Effector memory CD4-positive, alpha-beta T cell (primary cell): ENCODE results near the gene DAO.
"Not testable (repeated sequence)": the region's sequence is repeated elsewhere in the genome, so short reads cannot be mapped to it uniquely, and the experiment has no call there.

Experiments used
- DNase-seq, 3 donors: peaks; one replicate each; pipeline ENCODE4 v3.0.0-alpha.2; 2020
- H3K27ac ChIP-seq: 2 replicates; pipeline ENCODE4 v1.7.0; 2013; ENCODE audit warnings: mild to moderate bottlenecking, low read length, moderate library complexity; ENCODE audit not compliant: insufficient read depth, poor library complexity, severe bottlenecking
- H3K27me3 ChIP-seq: replicated peaks from 2 replicates; pipeline ENCODE4 v1.7.0; 2013; ENCODE audit warnings: mild to moderate bottlenecking, low read length; ENCODE audit not compliant: insufficient read depth, control insufficient read depth, poor library complexity, severe bottlenecking
- H3K36me3 ChIP-seq: 2 replicates; pipeline ENCODE4 v1.7.0; 2013; ENCODE audit warnings: mild to moderate bottlenecking, low read length, moderate library complexity; ENCODE audit not compliant: control insufficient read depth, insufficient read depth
- H3K4me1 ChIP-seq: 2 replicates; pipeline ENCODE4 v1.7.0; 2013; ENCODE audit warnings: low read length, mild to moderate bottlenecking; ENCODE audit not compliant: control insufficient read depth, insufficient read depth, poor library complexity, severe bottlenecking
- H3K4me3 ChIP-seq: 2 replicates; pipeline ENCODE4 v1.7.0; 2013; ENCODE audit warnings: low read length, low read depth, mild to moderate bottlenecking; ENCODE audit not compliant: insufficient read depth, poor library complexity, severe bottlenecking
- H3K9me3 ChIP-seq: 2 replicates; pipeline ENCODE4 v1.7.0; 2013; ENCODE audit warnings: mild to moderate bottlenecking, low read length, moderate library complexity; ENCODE audit not compliant: control insufficient read depth

DAO gene

GRCh38 chr12:108838194-108839017 lies 41.5 kb upstream of the DAO start:
- peaks cover 8% of the 10 kb centered on the region for H3K36me3 ChIP-seq
- H3K4me1 ChIP-seq = peaks cover 19% of the 10 kb centered on the region
- H3K27me3 ChIP-seq = no peaks in the 10 kb centered on the region
- H3K27ac ChIP-seq = peak overlapping the region; percentile 10
- no peaks in the 10 kb centered on the region for H3K9me3 ChIP-seq
- no peak overlapping the region for H3K4me3 ChIP-seq
- DNase-seq = peak; percentile 47 to 55 (median 54)

- H3K9me3 ChIP-seq = no peaks in the 10 kb centered on the region
- H3K36me3 ChIP-seq = peaks cover 5% of the 10 kb centered on the region
- peak overlapping the region; percentile 10 for H3K27ac ChIP-seq
- no peak for DNase-seq
- H3K4me1 ChIP-seq = peaks cover 19% of the 10 kb centered on the region
- no peaks in the 10 kb centered on the region for H3K27me3 ChIP-seq
- H3K4me3 ChIP-seq = no peak overlapping the region
Measured at GRCh38 chr12:108839018-108839889, 40.6 kb upstream of the DAO start.

GRCh38 chr12:108839890-108840230 lies 40.0 kb upstream of the DAO start:
- Histone ChIP-seq H3K4me3 (no peak overlapping the region), H3K27me3 (no peaks in the 10 kb centered on the region), H3K27ac (no peak overlapping the region), H3K9me3 (no peaks in the 10 kb centered on the region), H3K4me1 (peaks cover 19% of the 10 kb centered on the region), H3K36me3 (peaks cover 4% of the 10 kb centered on the region)
- no peak for DNase-seq

GRCh38 chr12:108840605-108841332 lies 39.1 kb upstream of the DAO start:
- no peak for DNase-seq
- Histone ChIP-seq H3K27me3 (no peaks in the 10 kb centered on the region), H3K36me3 (no peaks in the 10 kb centered on the region), H3K4me3 (no peak overlapping the region), H3K4me1 (peaks cover 19% of the 10 kb centered on the region), H3K9me3 (no peaks in the 10 kb centered on the region), H3K27ac (no peak overlapping the region)

- H3K4me1 ChIP-seq = peaks cover 19% of the 10 kb centered on the region
- H3K36me3 ChIP-seq = not testable (repeated sequence)
Measured at GRCh38 chr12:108841825-108842224, 38.1 kb upstream of the DAO start.

GRCh38 chr12:108842361-108842760 lies 37.5 kb upstream of the DAO start:
- peaks cover 10% of the 10 kb centered on the region for H3K36me3 ChIP-seq
- peaks cover 19% of the 10 kb centered on the region for H3K4me1 ChIP-seq
- no peak overlapping the region for H3K27ac ChIP-seq

More at GRCh38 chr12:108841825-108842224, 38.1 kb upstream of the DAO start:
- H3K4me3 ChIP-seq, H3K27ac ChIP-seq, DNase-seq, H3K27me3 ChIP-seq, H3K9me3 ChIP-seq: not testable (repeated sequence)

GRCh38 chr12:108843187-108843586 lies 36.7 kb upstream of the DAO start:
- no peak for DNase-seq
- peaks cover 13% of the 10 kb centered on the region for H3K4me1 ChIP-seq
- no peak overlapping the region for H3K4me3 ChIP-seq
- H3K9me3 ChIP-seq = no peaks in the 10 kb centered on the region
- no peaks in the 10 kb centered on the region for H3K27me3 ChIP-seq
- H3K36me3 ChIP-seq = peaks cover 18% of the 10 kb centered on the region
- no peak overlapping the region for H3K27ac ChIP-seq

More at GRCh38 chr12:108842361-108842760, 37.5 kb upstream of the DAO start:
- no peak for DNase-seq
- Histone ChIP-seq H3K9me3 (no peaks in the 10 kb centered on the region), H3K4me3 (no peak overlapping the region), H3K27me3 (no peaks in the 10 kb centered on the region)

- H3K27me3 ChIP-seq = no peaks in the 10 kb centered on the region
- no peaks in the 10 kb centered on the region for H3K4me1 ChIP-seq
- H3K27ac ChIP-seq = no peak overlapping the region
- H3K4me3 ChIP-seq = no peak overlapping the region
- no peak for DNase-seq
- H3K9me3 ChIP-seq = no peaks in the 10 kb centered on the region
- H3K36me3 ChIP-seq = peaks cover 26% of the 10 kb centered on the region
Measured at GRCh38 chr12:108845696-108846095, 34.2 kb upstream of the DAO start.

GRCh38 chr12:108846290-108846701 lies 33.6 kb upstream of the DAO start:
- Histone ChIP-seq H3K4me3 (no peak overlapping the region), H3K4me1 (no peaks in the 10 kb centered on the region), H3K9me3 (no peaks in the 10 kb centered on the region), H3K27me3 (no peaks in the 10 kb centered on the region), H3K27ac (no peak overlapping the region), H3K36me3 (peaks cover 26% of the 10 kb centered on the region)
- DNase-seq = no peak
